HG03460 (cell line): Measurements from ENCODE around the gene LPAR2.
"Not testable (repeated sequence)": the region's sequence is repeated elsewhere in the genome, so short reads cannot be mapped to it uniquely, and the experiment has no call there.

Experiments used
- ATAC-seq: cut with Tn5 transposase; IDR thresholded peaks from one replicate; pipeline ENCODE4 v1.9.1; 2021; ENCODE audit not compliant: unreplicated experiment

The LPAR2 gene

DNA sequence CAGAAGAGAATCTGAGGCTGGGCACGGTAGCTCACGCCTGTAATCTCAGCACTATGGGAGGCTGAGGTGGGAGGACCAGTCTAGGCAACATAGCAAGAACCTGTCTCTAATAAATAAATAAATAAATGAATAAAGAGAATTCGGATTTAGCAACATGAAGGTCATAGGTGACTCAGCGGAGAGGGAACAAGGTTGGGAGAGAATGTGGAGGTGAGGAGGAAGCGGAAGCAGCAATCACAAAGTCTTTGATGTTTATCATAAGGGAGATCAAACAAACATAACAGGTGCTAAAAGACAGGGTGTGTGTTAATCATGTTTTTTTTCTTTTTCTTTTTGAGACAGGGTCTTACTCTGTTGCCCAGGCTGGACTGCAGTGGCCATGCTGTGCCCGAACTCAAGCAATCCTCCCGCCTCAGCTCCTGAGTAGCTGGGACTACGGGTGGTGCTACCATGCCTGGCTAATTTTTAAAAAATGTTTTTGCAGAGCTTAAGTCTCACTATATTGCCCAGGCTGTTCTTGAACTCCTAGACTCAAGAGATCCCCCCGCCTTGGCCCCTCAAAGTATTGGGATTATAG, 25.8 kb downstream of the LPAR2 start:
- no peak for ATAC-seq

- no peak for ATAC-seq
Observed at GRCh38 chr19:19600793-19601330, 27.2 kb downstream of the LPAR2 start.

GRCh38 chr19:19598728-19599451, 29.1 kb downstream of the LPAR2 start:
- ATAC-seq = not testable (repeated sequence)

DNA sequence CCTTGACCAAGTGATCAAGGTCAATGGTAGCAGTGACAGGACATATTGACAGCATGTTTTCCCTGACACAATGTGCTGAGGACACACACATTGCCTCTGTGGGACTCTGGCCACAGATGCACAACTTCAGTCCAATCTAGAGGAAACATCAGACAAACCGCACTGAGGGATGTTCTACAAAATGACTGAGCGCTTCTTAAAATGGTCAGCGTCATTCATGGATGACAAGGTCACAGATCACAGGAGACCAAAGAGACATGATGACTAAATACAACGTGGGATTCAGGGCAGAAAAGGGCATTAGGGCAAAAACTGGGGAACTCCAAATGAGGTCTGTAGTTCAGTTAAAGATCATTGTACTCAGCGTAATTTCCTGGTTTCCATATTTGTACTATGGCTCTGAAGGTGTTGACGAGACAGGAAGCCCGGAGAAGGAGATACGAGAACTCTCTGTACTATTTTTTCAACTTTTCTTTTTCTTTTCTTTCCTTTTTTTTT, 30.2 kb downstream of the LPAR2 start:
- ATAC-seq = peak; percentile 57

GRCh38 chr19:19595171-19595701, 32.8 kb downstream of the LPAR2 start:
- no peak for ATAC-seq

GRCh38 chr19:19594381-19594780, 33.6 kb downstream of the LPAR2 start:
- ATAC-seq = no peak

GRCh38 chr19:19592690-19593089, 35.3 kb downstream of the LPAR2 start:
- no peak for ATAC-seq

DNA sequence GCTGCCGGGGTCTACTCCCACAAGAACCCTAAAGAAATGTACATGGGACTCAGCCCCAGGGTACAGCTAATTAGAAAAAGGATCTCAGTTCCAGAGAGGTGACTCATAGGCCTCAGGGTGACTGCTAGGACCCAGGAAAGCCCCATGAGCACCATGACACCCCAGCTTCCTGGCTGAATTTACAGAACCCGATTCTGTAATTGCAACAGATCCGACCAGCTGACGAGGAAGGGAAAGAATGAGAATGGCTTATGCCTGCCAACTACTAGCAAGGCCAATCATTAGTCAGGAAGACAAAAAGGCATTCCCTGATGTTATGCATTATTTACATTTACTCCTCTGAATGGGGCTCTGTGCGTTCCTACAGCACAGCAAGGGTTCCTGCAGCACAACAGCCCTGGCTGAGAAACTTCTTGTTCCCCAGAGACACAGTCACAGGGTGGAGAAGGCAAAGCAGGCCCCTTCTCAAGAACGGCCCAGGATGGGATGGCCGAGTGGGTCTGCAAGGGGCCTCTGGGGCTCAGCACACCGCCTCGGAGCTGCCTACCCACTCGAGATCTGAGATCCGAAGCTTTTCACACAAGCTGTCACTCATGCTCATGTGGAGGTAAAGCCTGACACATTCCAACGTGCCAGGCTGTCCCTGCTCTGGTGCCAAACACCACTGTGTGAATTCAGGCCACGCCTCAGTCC, 36.7 kb downstream of the LPAR2 start:
- ATAC-seq = no peak

GRCh38 chr19:19588546-19588945, 39.5 kb downstream of the LPAR2 start:
- ATAC-seq = no peak

DNA sequence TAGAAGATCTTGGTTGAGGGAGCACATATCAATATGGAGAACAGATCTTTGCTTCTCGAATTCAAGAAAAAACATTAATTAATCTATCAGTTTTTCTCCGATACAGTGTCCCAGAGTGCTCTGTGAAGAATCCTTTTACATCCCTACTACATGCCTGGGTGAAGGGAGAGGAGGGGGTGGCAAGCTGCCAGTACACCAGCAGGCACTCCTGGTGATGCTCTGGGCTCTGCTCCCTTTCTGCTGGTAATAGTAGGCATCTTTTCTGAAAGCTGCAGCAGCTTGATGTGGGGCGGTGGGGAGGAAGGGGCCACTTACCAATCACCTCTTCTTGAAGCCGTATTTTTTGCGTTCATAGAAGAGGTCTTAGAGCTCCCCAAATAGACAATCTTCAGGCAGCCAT, 40.2 kb downstream of the LPAR2 start:
- ATAC-seq = no peak

DNA sequence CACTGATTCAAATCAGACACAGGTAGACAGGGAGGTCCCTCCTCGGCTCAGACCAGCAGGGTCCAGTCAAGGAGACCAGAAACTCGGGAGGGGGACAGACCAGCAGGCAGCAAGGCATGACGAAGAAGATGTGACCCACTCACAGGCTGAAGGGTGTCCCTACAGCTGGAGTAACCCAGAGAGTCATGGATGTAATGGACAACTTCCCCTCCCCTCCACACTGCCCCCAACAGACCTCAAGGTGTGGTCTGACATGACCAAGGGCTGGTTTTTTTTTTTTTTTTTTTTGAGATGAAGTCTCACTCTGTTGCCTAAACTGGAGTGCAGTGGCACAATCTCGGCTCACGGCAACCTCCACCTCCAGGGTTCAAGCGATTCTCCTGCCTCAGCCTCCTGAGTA, 43.7 kb downstream of the LPAR2 start:
- ATAC-seq = no peak

- no peak for ATAC-seq
Observed at GRCh38 chr19:19582471-19582870, 45.5 kb downstream of the LPAR2 start.

GRCh38 chr19:19581391-19581790, 46.6 kb downstream of the LPAR2 start:
- no peak for ATAC-seq

- no peak for ATAC-seq
Observed at GRCh38 chr19:19580418-19580817, 47.6 kb downstream of the LPAR2 start.

- no peak for ATAC-seq
Observed at GRCh38 chr19:19579533-19580361, 48.3 kb downstream of the LPAR2 start.

GRCh38 chr19:19578252-19578651, 49.8 kb downstream of the LPAR2 start:
- ATAC-seq = no peak

- no peak for ATAC-seq
Observed at GRCh38 chr19:19575411-19575810, 52.6 kb downstream of the LPAR2 start.
